Hepatocyte (in vitro differentiated cells): Measurements from ENCODE around the gene CRELD2.

Source experiments
- EZH2 ChIP-seq: fragments of 200-600 bp; sonication (generic); IDR thresholded peaks from 2 replicates; pipeline ENCODE4 v1.6.1; 2016; ENCODE audit warnings: antibody characterized with exemption, mild to moderate bottlenecking, borderline replicate concordance
- EZH2phosphoT487 ChIP-seq: fragments of 200-600 bp; sonication (generic); IDR thresholded peaks from one replicate; pipeline ENCODE4 v1.6.1; 2018; ENCODE audit warnings: antibody characterized with exemption, mild to moderate bottlenecking, low read depth, moderate library complexity; ENCODE audit not compliant: unreplicated experiment, severe bottlenecking
- TF ChIP-seq, protein P1 (sequence below): fragments of 200-600 bp; sonication (generic); IDR thresholded peaks from 2 replicates; pipeline ENCODE4 v1.5.1; 2016; ENCODE audit warnings: antibody characterized with exemption, mild to moderate bottlenecking; ENCODE audit not compliant: poor library complexity

DNA sequence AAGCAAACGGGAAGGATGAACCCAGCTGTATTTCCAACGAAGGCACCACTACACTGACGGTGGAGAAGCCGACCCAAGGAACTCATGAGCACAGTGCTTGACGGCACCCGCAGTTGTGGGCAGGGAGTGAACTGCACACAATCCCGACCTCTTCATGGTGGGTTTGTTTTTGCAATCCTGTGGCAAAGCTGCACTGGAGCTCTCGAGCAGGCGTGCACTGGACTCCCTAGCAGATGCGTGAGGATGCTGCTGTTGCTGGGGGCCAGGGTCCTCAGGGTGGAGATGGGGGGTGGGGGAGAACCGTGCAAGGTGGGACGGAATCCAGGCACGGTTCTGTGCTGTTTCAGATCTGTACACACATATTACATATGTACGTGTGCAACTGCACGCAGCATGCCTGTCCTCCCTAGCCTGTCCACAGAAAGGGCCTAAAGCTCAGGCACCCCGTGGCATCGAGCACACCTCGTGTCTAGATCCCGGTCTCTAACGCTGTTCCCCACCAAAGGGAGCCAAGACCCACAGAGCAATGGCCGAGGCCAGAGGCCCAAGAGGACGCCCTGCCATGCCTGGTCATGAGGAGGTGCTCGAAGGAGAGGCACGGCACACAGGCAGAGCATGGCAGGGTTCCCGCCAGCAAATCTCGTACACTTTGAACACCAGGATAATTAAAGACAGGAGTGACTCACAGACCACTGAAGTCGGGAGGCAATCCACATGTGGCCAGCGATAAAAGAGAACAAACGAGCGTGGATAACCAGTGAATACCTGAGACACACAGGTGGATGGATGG, 17.8 kb upstream of the CRELD2 start:
- TF ChIP-seq, protein P1, sequence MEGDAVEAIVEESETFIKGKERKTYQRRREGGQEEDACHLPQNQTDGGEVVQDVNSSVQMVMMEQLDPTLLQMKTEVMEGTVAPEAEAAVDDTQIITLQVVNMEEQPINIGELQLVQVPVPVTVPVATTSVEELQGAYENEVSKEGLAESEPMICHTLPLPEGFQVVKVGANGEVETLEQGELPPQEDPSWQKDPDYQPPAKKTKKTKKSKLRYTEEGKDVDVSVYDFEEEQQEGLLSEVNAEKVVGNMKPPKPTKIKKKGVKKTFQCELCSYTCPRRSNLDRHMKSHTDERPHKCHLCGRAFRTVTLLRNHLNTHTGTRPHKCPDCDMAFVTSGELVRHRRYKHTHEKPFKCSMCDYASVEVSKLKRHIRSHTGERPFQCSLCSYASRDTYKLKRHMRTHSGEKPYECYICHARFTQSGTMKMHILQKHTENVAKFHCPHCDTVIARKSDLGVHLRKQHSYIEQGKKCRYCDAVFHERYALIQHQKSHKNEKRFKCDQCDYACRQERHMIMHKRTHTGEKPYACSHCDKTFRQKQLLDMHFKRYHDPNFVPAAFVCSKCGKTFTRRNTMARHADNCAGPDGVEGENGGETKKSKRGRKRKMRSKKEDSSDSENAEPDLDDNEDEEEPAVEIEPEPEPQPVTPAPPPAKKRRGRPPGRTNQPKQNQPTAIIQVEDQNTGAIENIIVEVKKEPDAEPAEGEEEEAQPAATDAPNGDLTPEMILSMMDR = no peak
- TF ChIP-seq EZH2phosphoT487 (no peak), EZH2 (no peak)
